AG08395 (cell line): ENCODE measurements around the gene ABCA4.
A peak's percentile ranks its signal among the peaks of the same experiment; 100 is the strongest.
"Not testable (repeated sequence)": the region's sequence is repeated elsewhere in the genome, so short reads cannot be mapped to it uniquely, and the experiment has no call there.

Experiments used
- DNase-seq: peaks from one replicate; pipeline ENCODE4 v3.0.0; 2012; ENCODE audit warnings: mixed read lengths, low spot score

ABCA4 gene

GRCh38 chr1:93979040-93979717 lies 141.8 kb downstream of the ABCA4 start:
- no peak for DNase-seq

- DNase-seq, result peak; percentile 72
Measured at GRCh38 chr1:93977598-93977945, 143.4 kb downstream of the ABCA4 start.

- no peak for DNase-seq
Measured at GRCh38 chr1:93976711-93977597, 144.0 kb downstream of the ABCA4 start.

- no peak for DNase-seq
Measured at GRCh38 chr1:93976291-93976690, 144.7 kb downstream of the ABCA4 start.

GRCh38 chr1:93972341-93972740 lies 148.6 kb downstream of the ABCA4 start:
- DNase-seq, result no peak

- no peak for DNase-seq
Measured at GRCh38 chr1:93969887-93970286, 151.1 kb downstream of the ABCA4 start.

- DNase-seq, result no peak
Measured at GRCh38 chr1:93969371-93969770, 151.6 kb downstream of the ABCA4 start.

- no peak for DNase-seq
Measured at GRCh38 chr1:93967306-93967705, 153.6 kb downstream of the ABCA4 start.

- DNase-seq, result no peak
Measured at GRCh38 chr1:93965888-93966287, 155.1 kb downstream of the ABCA4 start.

- DNase-seq, result no peak
Measured at GRCh38 chr1:93965256-93965655, 155.7 kb downstream of the ABCA4 start.

- DNase-seq, result no peak
Measured at GRCh38 chr1:93964777-93965200, 156.2 kb downstream of the ABCA4 start.

- no peak for DNase-seq
Measured at GRCh38 chr1:93964096-93964776, 156.7 kb downstream of the ABCA4 start.

GRCh38 chr1:93963585-93963984 lies 157.4 kb downstream of the ABCA4 start:
- DNase-seq, result no peak

- no peak for DNase-seq
Measured at GRCh38 chr1:93961906-93962305, 159.0 kb downstream of the ABCA4 start.

GRCh38 chr1:93961443-93961842 lies 159.5 kb downstream of the ABCA4 start:
- DNase-seq, result no peak

- DNase-seq, result no peak
Measured at GRCh38 chr1:93960641-93961147, 160.3 kb downstream of the ABCA4 start.

GRCh38 chr1:93959413-93959812 lies 161.5 kb downstream of the ABCA4 start:
- DNase-seq, result no peak

- DNase-seq, result no peak
Measured at GRCh38 chr1:93958726-93959100, 162.2 kb downstream of the ABCA4 start.

- no peak for DNase-seq
Measured at GRCh38 chr1:93958032-93958725, 162.8 kb downstream of the ABCA4 start.

GRCh38 chr1:93955765-93956164 lies 165.2 kb downstream of the ABCA4 start:
- no peak for DNase-seq

- DNase-seq, result not testable (repeated sequence)
Measured at GRCh38 chr1:93947002-93947686, 173.8 kb downstream of the ABCA4 start.
